GM12892 (cell line): ENCODE data around the gene HRAS.

Source experiments
- POLR2A ChIP-seq: IDR thresholded peaks from 2 replicates; pipeline ENCODE4 v1.6.1; 2011; ENCODE audit warnings: low read depth, low read length, control low read depth
- POLR2AphosphoS5 ChIP-seq: IDR thresholded peaks from 2 replicates; pipeline ENCODE4 v1.6.1; 2011; ENCODE audit warnings: low read depth, low read length, control low read depth

- no peak for TF ChIP-seq POLR2AphosphoS5
- TF ChIP-seq POLR2A: no peak
Observed at GRCh38 chr11:489610-490185, 45.7 kb downstream of the HRAS start.
